Testis (tissue), 3 donors: ENCODE data around the gene CHMP5. TPM values are rescaled to one million over a fixed set of nuclear protein-coding genes. Genes with fewer than 3 reads are reported as not detected.
A peak's percentile ranks its signal among the peaks of the same experiment; 100 is the strongest.
"Not testable (repeated sequence)": the region's sequence is repeated elsewhere in the genome, so short reads cannot be mapped to it uniquely, and the experiment has no call there.

Experiments
- DNase-seq: peaks from one replicate; pipeline ENCODE4 v3.0.0-alpha.2; 2019
- H3K27ac ChIP-seq, 2 donors: fragments of 200-600 bp; sonication (generic); one replicate each; pipeline ENCODE4 v1.5.1; 2019
- H3K27me3 ChIP-seq: fragments of 200-600 bp; sonication (generic); one replicate; pipeline ENCODE4 v1.5.1; 2019
- H3K36me3 ChIP-seq: fragments of 200-600 bp; sonication (generic); one replicate; pipeline ENCODE4 v1.5.1; 2017; ENCODE audit warnings: low read depth; ENCODE audit errors: missing control alignments
- H3K4me1 ChIP-seq: fragments of 200-600 bp; sonication (generic); one replicate; pipeline ENCODE4 v1.5.1; 2019
- H3K4me3 ChIP-seq, 2 donors: fragments of 200-600 bp; sonication (generic); one replicate each; pipeline ENCODE4 v1.5.1; 2017 to 2019
- H3K9me3 ChIP-seq: fragments of 200-600 bp; sonication (generic); one replicate; pipeline ENCODE4 v1.5.1; 2017
- CTCF ChIP-seq, 3 experiments: fragments of 450-650 bp in 2 of 3; fragments of 200-600 bp in 1 of 3; sonication (generic) in 1 of 3; IDR thresholded peaks; one replicate each; pipeline ENCODE4 v1.5.1; 2016 to 2019; ENCODE audit warnings: antibody characterized with exemption in 3 of 3, mild to moderate bottlenecking in 2 of 3, moderate library complexity in 1 of 3
- POLR2A ChIP-seq: fragments of 450-650 bp; IDR thresholded peaks from one replicate; pipeline ENCODE4 v1.6.1; 2017; ENCODE audit warnings: antibody characterized with exemption, mild to moderate bottlenecking, moderate library complexity
- WGBS, 2 donors: methylation state at CpG; one replicate each; pipeline ENCODE4 v1.1.5; 2018; 5-methylcytosine and 5-hydroxymethylcytosine counted together
- intact Hi-C: fragments of 100-400 bp; cut with DNase I; formaldehyde crosslinking; loops from one replicate; pipeline ENCODE4 v1.15.1; 2023; ENCODE audit warnings: low total_unique reads
- polyA plus RNA-seq: library from polyadenylated mRNA; stranded (reverse); fragments of 350-450 nt; fragmentation: Illumina TruSeq; extraction: RNeasy Lipid Tissue Mini Kit (QIAGEN cat#74804); gene quantifications from one replicate; pipeline ENCODE4 v1.2.3, GENCODE V29; 2014; ENCODE audit warnings: low read depth, low replicate concordance; ENCODE audit not compliant: insufficient read depth
- total RNA-seq, 2 donors: library from RNA; depleted of rRNA; stranded (reverse); fragments of >200 nt; gene quantifications; one replicate each; pipeline ENCODE4 v1.2.3, GENCODE V29; 2016

The CHMP5 gene
- total and polyA plus RNA-seq, 3 donors from 2014 or later, result 53.2 to 84.1 (median 57.0) TPM

- intact Hi-C loops, result no loop called here
- Histone ChIP-seq H3K4me3 (no peak overlapping the region), H3K9me3 (no peaks in the 10 kb centered on the region), H3K36me3 (no peaks in the 10 kb centered on the region), H3K27ac (no peak overlapping the region), H3K27me3 (no peaks in the 10 kb centered on the region), H3K4me1 (peaks cover 9% of the 10 kb centered on the region)
- no peak for DNase-seq
- 88 to 90% methylated on average over 2 of the region's 2 CpGs for WGBS, 2 donors
- TF ChIP-seq POLR2A, result no peak
- TF ChIP-seq CTCF (IDR thresholded peaks at IDR 0.05), result no peak
Observed at GRCh38 chr9:33311953-33312352, 47.1 kb downstream of the CHMP5 start.

- no peak for DNase-seq
- Histone ChIP-seq H3K4me3 (no peak overlapping the region), H3K36me3 (no peaks in the 10 kb centered on the region), H3K27ac (peak overlapping the region; percentile 34 to 55), H3K4me1 (peaks cover 9% of the 10 kb centered on the region), H3K9me3 (no peaks in the 10 kb centered on the region), H3K27me3 (no peaks in the 10 kb centered on the region)
- TF ChIP-seq POLR2A (no peak), CTCF (IDR thresholded peaks at IDR 0.05) (no peak)
- intact Hi-C loops, result no loop called here
- 77 to 79% methylated on average over 5 of the region's 5 CpGs for WGBS, 2 donors
Observed at GRCh38 chr9:33315371-33315770, 50.5 kb downstream of the CHMP5 start.

GRCh38 chr9:33317136-33317535, 52.3 kb downstream of the CHMP5 start:
- not testable (repeated sequence) for H3K4me3 ChIP-seq, H3K9me3 ChIP-seq
- WGBS, 2 donors, result 89 to 94% methylated on average over 3 of the region's 3 CpGs

GRCh38 chr9:33318225-33318624, 53.4 kb downstream of the CHMP5 start:
- 93 to 95% methylated on average over 3 of the region's 3 CpGs for WGBS, 2 donors
- Histone ChIP-seq H3K9me3 (no peaks in the 10 kb centered on the region), H3K4me3 (no peak overlapping the region), H3K4me1 (peaks cover 12% of the 10 kb centered on the region), H3K27ac (no peak overlapping the region), H3K27me3 (no peaks in the 10 kb centered on the region), H3K36me3 (no peaks in the 10 kb centered on the region)
- intact Hi-C loops, result no loop called here
- DNase-seq, result no peak
- no peak for TF ChIP-seq POLR2A
- no peak for TF ChIP-seq CTCF (IDR thresholded peaks at IDR 0.05)

More at GRCh38 chr9:33317136-33317535, 52.3 kb downstream of the CHMP5 start:
- H3K27ac ChIP-seq, H3K36me3 ChIP-seq, intact Hi-C loops, H3K27me3 ChIP-seq, DNase-seq: not testable (repeated sequence)
- peaks cover 12% of the 10 kb centered on the region for H3K4me1 ChIP-seq

- Histone ChIP-seq H3K27ac (no peak overlapping the region), H3K27me3 (no peaks in the 10 kb centered on the region), H3K36me3 (no peaks in the 10 kb centered on the region), H3K4me1 (peaks cover 12% of the 10 kb centered on the region), H3K4me3 (no peak overlapping the region), H3K9me3 (no peaks in the 10 kb centered on the region)
- intact Hi-C loops, result no loop called here
- WGBS, 2 donors, result 98% methylated on average over 8 of the region's 8 CpGs
- TF ChIP-seq CTCF (IDR thresholded peaks at IDR 0.05), result no peak
- no peak for TF ChIP-seq POLR2A
- DNase-seq, result no peak
Observed at GRCh38 chr9:33318781-33319180, 53.9 kb downstream of the CHMP5 start.
